KMS-11 (cell line): ENCODE data around the gene KCNB1.

Experiments
- H2AFZ ChIP-seq: fragments of 200-600 bp; sonication (generic); 2 replicates; pipeline ENCODE4 v1.6.1; 2016; ENCODE audit warnings: antibody characterized with exemption, mixed run types, low read depth
- H3K27ac ChIP-seq: fragments of 200-600 bp; sonication (generic); 2 replicates; pipeline ENCODE4 v1.6.1; 2016; ENCODE audit warnings: mild to moderate bottlenecking, mixed run types
- H3K27me3 ChIP-seq: fragments of 200-600 bp; sonication (generic); 2 replicates; pipeline ENCODE4 v1.6.1; 2017; ENCODE audit warnings: mild to moderate bottlenecking, low read depth, mixed run types, moderate library complexity; ENCODE audit not compliant: insufficient read depth
- H3K36me3 ChIP-seq: fragments of 200-600 bp; sonication (generic); 2 replicates; pipeline ENCODE4 v1.6.1; 2017; ENCODE audit warnings: mild to moderate bottlenecking, mixed run types; ENCODE audit not compliant: insufficient read depth
- H3K4me1 ChIP-seq: fragments of 200-600 bp; sonication (generic); 2 replicates; pipeline ENCODE4 v1.6.1; 2016; ENCODE audit warnings: mild to moderate bottlenecking, low read depth, mixed run types; ENCODE audit not compliant: poor library complexity, severe bottlenecking
- H3K4me2 ChIP-seq: fragments of 200-600 bp; sonication (generic); 2 replicates; pipeline ENCODE4 v1.7.0; 2016; ENCODE audit warnings: mild to moderate bottlenecking, mixed run types
- H3K4me3 ChIP-seq: fragments of 200-600 bp; sonication (generic); IDR thresholded peaks from 2 replicates; pipeline ENCODE4 v1.6.1; 2017; ENCODE audit warnings: low read depth, low read length, mixed read lengths; ENCODE audit not compliant: insufficient read depth
- H3K79me2 ChIP-seq: fragments of 200-600 bp; sonication (generic); 2 replicates; pipeline ENCODE4 v1.6.1; 2016; ENCODE audit warnings: low read depth, mixed run types; ENCODE audit not compliant: insufficient read depth
- H3K9ac ChIP-seq: fragments of 200-600 bp; sonication (generic); 2 replicates; pipeline ENCODE4 v1.6.1; 2016; ENCODE audit warnings: mild to moderate bottlenecking, mixed run types
- H4K20me1 ChIP-seq: fragments of 200-600 bp; sonication (generic); 2 replicates; pipeline ENCODE4 v1.6.1; 2016; ENCODE audit warnings: mild to moderate bottlenecking, mixed run types; ENCODE audit not compliant: insufficient read depth
- CTCF ChIP-seq: fragments of 200-600 bp; sonication (generic); conservative IDR thresholded peaks from 2 replicates; pipeline ENCODE4 v1.6.1; 2017; ENCODE audit warnings: low read depth, mild to moderate bottlenecking, antibody characterized with exemption, low read length, moderate library complexity, mixed read lengths

KCNB1 gene

GRCh38 chr20:49490689-49491088 lies 8.2 kb upstream of the KCNB1 start:
- Histone ChIP-seq H3K4me3 (no peak overlapping the region), H4K20me1 (no peaks in the 10 kb centered on the region), H3K36me3 (no peaks in the 10 kb centered on the region), H3K79me2 (no peaks in the 10 kb centered on the region), H3K27ac (no peak overlapping the region), H3K9ac (no peak overlapping the region), H2AFZ (no peak overlapping the region), H3K4me1 (no peaks in the 10 kb centered on the region), H3K27me3 (peaks cover 10% of the 10 kb centered on the region; the same call in 1 of the 2 replicates), H3K4me2 (no peak overlapping the region)
- no peak for TF ChIP-seq CTCF

- no peak overlapping the region for H3K4me3 ChIP-seq
- H3K4me2 ChIP-seq: no peak overlapping the region
- H4K20me1 ChIP-seq: no peaks in the 10 kb centered on the region
- H3K36me3 ChIP-seq: no peaks in the 10 kb centered on the region
- no peak for TF ChIP-seq CTCF
- peaks cover 20% of the 10 kb centered on the region; the same call in 1 of the 2 replicates for H3K27me3 ChIP-seq
- H3K79me2 ChIP-seq: no peaks in the 10 kb centered on the region
- no peak overlapping the region for H3K27ac ChIP-seq
- H3K9ac ChIP-seq: no peak overlapping the region
- no peaks in the 10 kb centered on the region for H3K4me1 ChIP-seq
- no peak overlapping the region for H2AFZ ChIP-seq
Observed at GRCh38 chr20:49489688-49490087, 7.2 kb upstream of the KCNB1 start.

- Histone ChIP-seq H3K4me2 (no peak overlapping the region), H3K79me2 (no peaks in the 10 kb centered on the region), H3K27ac (no peak overlapping the region), H2AFZ (no peak overlapping the region), H4K20me1 (no peaks in the 10 kb centered on the region), H3K36me3 (no peaks in the 10 kb centered on the region), H3K9ac (no peak overlapping the region), H3K4me1 (peaks cover 4% of the 10 kb centered on the region), H3K27me3 (peaks cover 31% of the 10 kb centered on the region), H3K4me3 (no peak overlapping the region)
- no peak for TF ChIP-seq CTCF
Observed at GRCh38 chr20:49486064-49486463, 3.6 kb upstream of the KCNB1 start.

- Histone ChIP-seq H3K27me3 (peaks cover 33% of the 10 kb centered on the region), H2AFZ (no peak overlapping the region), H4K20me1 (no peaks in the 10 kb centered on the region), H3K9ac (no peak overlapping the region), H3K27ac (no peak overlapping the region), H3K79me2 (no peaks in the 10 kb centered on the region), H3K36me3 (no peaks in the 10 kb centered on the region), H3K4me1 (peaks cover 4% of the 10 kb centered on the region), H3K4me2 (no peak overlapping the region), H3K4me3 (no peak overlapping the region)
- TF ChIP-seq CTCF: no peak
Observed at GRCh38 chr20:49485563-49485962, 3.1 kb upstream of the KCNB1 start.
